NOMO-1 treated with DMSO at 0.1 percent for 48 hours (cell line): ENCODE data around the gene NDUFS6.
"Not testable (repeated sequence)": the region's sequence is repeated elsewhere in the genome, so short reads cannot be mapped to it uniquely, and the experiment has no call there.

Experiments used
- DNase-seq: peaks from one replicate; lab custom pipeline; 2025; ENCODE audit not compliant: unreplicated experiment; lab: John Stamatoyannopoulos, UW

NDUFS6 gene

GRCh38 chr5:1831257-1831656 is 30.1 kb downstream of the NDUFS6 start:
- no peak for DNase-seq

GRCh38 chr5:1831677-1832313 is 30.6 kb downstream of the NDUFS6 start:
- DNase-seq, result no peak

GRCh38 chr5:1832511-1833250 is 31.5 kb downstream of the NDUFS6 start:
- DNase-seq, result no peak

- no peak for DNase-seq
These were observed 32.2 kb downstream of the NDUFS6 start for GRCh38 chr5:1833264-1834021.

GRCh38 chr5:1834022-1834551 is 32.9 kb downstream of the NDUFS6 start:
- DNase-seq, result no peak

GRCh38 chr5:1834721-1835429 is 33.7 kb downstream of the NDUFS6 start:
- no peak for DNase-seq

GRCh38 chr5:1835431-1835830 is 34.2 kb downstream of the NDUFS6 start:
- no peak for DNase-seq

- DNase-seq, result no peak
These were observed 35.1 kb downstream of the NDUFS6 start for GRCh38 chr5:1836176-1836890.

- no peak for DNase-seq
These were observed 36.0 kb downstream of the NDUFS6 start for GRCh38 chr5:1836891-1837880.

- no peak for DNase-seq
These were observed 36.8 kb downstream of the NDUFS6 start for GRCh38 chr5:1838013-1838412.

- no peak for DNase-seq
These were observed 38.9 kb downstream of the NDUFS6 start for GRCh38 chr5:1840071-1840547.

- no peak for DNase-seq
These were observed 39.7 kb downstream of the NDUFS6 start for GRCh38 chr5:1840741-1841521.

GRCh38 chr5:1842004-1842819 is 41.0 kb downstream of the NDUFS6 start:
- DNase-seq, result no peak

GRCh38 chr5:1843761-1844160 is 42.6 kb downstream of the NDUFS6 start:
- DNase-seq, result not testable (repeated sequence)

GRCh38 chr5:1844708-1845436 is 43.7 kb downstream of the NDUFS6 start:
- DNase-seq, result no peak

GRCh38 chr5:1845696-1846095 is 44.5 kb downstream of the NDUFS6 start:
- no peak for DNase-seq

- no peak for DNase-seq
These were observed 45.4 kb downstream of the NDUFS6 start for GRCh38 chr5:1846583-1846982.
